Activated B cell treated with CpG ODN at 0.5 μM for 24 hours (primary cell): Measurements from ENCODE around the gene GOLGA8R. TPM values are rescaled to one million over a fixed set of nuclear protein-coding genes. Genes with fewer than 3 reads are reported as not detected.
"Not testable (repeated sequence)": the region's sequence is repeated elsewhere in the genome, so short reads cannot be mapped to it uniquely, and the experiment has no call there.

ENCODE experiments used
- ATAC-seq: fragments of 200-7000 bp; cut with Tn5 transposase; one replicate; pipeline ENCODE4 v1.10.0; 2021; ENCODE audit warnings: low read depth, mild to moderate bottlenecking, moderate library complexity
- CTCF ChIA-PET: fragments of 350-600 bp; sonication (Branson Sonifier 250); formaldehyde crosslinking; loops from one replicate; lab custom pipeline; 2021; ENCODE audit warnings: antibody characterized with exemption; lab: Charles Lee
- POLR2A ChIA-PET: fragments of 350-600 bp; sonication (Branson Sonifier 250); formaldehyde crosslinking; loops from one replicate; lab custom pipeline; 2021; ENCODE audit warnings: antibody characterized with exemption; lab: Charles Lee
- DNase-seq: peaks from one replicate; pipeline ENCODE4 v3.0.0; 2022
- H3K27ac Mint-ChIP-seq: one replicate; pipeline ENCODE4 v1.8.0; 2020; ENCODE audit warnings: mixed read lengths
- H3K27me3 Mint-ChIP-seq: one replicate; pipeline ENCODE4 v1.8.0; 2021; ENCODE audit warnings: mixed read lengths
- H3K36me3 Mint-ChIP-seq: one replicate; pipeline ENCODE4 v1.8.0; 2021; ENCODE audit warnings: low read depth, mixed read lengths
- H3K4me1 Mint-ChIP-seq: one replicate; pipeline ENCODE4 v1.8.0; 2021; ENCODE audit warnings: mixed read lengths
- H3K4me3 Mint-ChIP-seq: one replicate; pipeline ENCODE4 v1.8.0; 2020; ENCODE audit warnings: mild to moderate bottlenecking, mixed read lengths
- H3K9me3 Mint-ChIP-seq: one replicate; pipeline ENCODE4 v1.8.0; 2020; ENCODE audit warnings: mixed read lengths
- intact Hi-C: fragments of 100-400 bp; cut with micrococcal nuclease; formaldehyde crosslinking; loops from one replicate; pipeline ENCODE4 v1.15.1; 2024
- total RNA-seq: library from RNA; stranded (reverse); gene quantifications from 2 replicates; pipeline ENCODE4 v1.2.3, GENCODE V29; 2022

The GOLGA8R gene
- total RNA-seq, 1 donor from 2014 or later: 2.3 TPM

DNA sequence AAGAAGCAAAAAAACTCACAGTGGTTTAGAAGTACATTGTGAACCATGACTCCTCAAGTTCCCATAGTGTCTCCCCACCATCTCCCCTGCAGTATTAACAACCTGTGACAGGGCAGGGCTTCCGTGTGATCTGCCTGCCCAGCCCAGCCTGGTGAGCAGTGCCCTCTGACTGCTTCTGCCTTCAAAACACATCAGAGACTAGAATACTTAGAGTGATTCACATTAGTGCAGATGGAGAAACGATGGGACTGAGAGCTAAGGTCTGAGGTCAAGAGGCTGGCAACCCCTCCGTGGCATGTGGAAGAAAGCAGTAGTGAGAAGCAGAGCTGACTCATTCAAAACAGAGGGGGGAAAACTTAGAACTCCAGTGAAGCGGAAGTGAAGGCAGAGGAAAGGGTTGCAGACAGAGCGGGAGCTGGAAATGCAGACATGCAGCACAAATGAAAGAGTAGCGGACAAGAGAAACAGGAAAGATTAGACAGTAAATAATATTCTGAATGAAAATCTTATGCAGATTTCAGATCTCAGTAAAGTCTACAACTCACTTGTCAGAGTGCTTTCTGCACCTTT lies 27.7 kb downstream of the GOLGA8R start:
- ATAC-seq, H3K9me3 Mint-ChIP-seq, H3K36me3 Mint-ChIP-seq, H3K27me3 Mint-ChIP-seq, H3K4me3 Mint-ChIP-seq, H3K27ac Mint-ChIP-seq, DNase-seq, POLR2A ChIA-PET, CTCF ChIA-PET, intact Hi-C loops, H3K4me1 Mint-ChIP-seq: not testable (repeated sequence)

DNA sequence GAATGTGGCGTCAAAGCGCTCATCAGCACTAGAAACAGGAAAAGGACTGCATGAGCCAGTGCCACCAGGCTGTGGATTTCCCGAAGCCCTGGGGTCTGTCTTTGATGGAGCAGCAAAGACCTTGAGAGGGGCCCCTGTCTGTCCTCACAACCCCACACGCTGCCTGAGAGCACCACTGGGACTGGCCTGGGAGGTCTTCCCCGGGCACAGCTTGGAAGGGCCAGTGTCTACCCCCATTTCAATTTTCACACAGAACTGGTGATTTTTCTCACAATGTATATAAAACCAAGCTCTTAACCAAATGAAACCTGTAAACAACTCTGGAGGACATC lies 37.0 kb downstream of the GOLGA8R start:
- POLR2A ChIA-PET, H3K27ac Mint-ChIP-seq, H3K36me3 Mint-ChIP-seq, ATAC-seq, DNase-seq, H3K27me3 Mint-ChIP-seq, H3K9me3 Mint-ChIP-seq, CTCF ChIA-PET, intact Hi-C loops, H3K4me1 Mint-ChIP-seq, H3K4me3 Mint-ChIP-seq: not testable (repeated sequence)

DNA sequence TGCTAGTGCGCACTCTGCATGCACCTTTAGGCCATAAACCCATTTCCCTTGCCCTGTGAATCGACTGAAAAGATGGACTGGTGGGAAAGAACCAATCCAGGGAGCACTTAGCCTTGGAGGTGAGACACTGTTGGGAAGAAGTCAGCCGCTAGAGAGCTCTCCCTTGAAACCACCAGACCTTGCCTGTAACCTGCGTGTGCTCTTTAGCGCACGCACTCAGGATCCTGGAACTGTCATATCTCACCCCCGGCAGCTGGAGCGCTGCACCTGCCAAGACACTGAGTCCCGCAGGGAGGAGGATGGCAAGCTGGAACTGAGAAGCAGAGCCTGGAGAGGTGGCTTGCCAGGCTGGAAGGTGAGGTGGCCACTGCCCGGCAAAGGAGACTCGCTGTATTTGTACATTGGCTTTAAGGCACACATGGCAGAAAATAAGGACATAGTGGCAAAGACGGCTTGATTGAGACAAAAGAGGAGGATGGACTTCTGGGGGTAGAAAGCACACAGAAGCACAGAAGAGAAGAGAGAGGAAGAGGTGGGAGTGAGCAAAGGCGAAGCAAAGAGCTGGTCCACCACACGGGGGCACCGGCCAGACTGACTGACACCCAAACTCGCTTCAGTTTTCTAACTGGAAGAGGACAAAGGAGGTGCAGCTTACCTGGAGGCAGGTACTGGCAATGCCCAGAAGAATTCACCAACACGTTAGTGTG lies 37.5 kb downstream of the GOLGA8R start:
- CTCF ChIA-PET, H3K4me1 Mint-ChIP-seq, H3K4me3 Mint-ChIP-seq, H3K36me3 Mint-ChIP-seq, POLR2A ChIA-PET, H3K27ac Mint-ChIP-seq, H3K9me3 Mint-ChIP-seq, intact Hi-C loops, ATAC-seq, DNase-seq, H3K27me3 Mint-ChIP-seq: not testable (repeated sequence)

DNA sequence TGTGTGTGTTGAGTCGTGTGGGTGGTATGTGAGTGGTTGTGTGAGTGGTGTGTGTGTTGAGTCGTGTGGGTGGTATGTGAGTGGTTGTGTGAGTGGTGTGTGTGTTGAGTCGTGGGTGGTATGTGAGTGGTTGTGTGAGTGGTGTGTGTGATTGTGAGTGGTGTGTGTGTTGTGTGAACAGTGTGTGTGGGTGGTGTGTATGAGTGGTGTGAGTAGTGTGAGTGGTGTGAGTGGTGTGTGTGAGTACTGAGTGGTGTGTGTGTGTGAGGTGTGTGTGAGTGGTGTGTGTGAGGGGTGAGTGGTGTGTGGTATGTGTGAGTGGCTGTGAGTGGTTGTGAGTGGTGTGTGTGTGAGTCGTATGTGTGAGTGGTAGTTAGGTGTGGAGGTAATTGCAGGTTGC lies 38.2 kb downstream of the GOLGA8R start:
- DNase-seq, H3K4me1 Mint-ChIP-seq, intact Hi-C loops, CTCF ChIA-PET, H3K9me3 Mint-ChIP-seq, H3K4me3 Mint-ChIP-seq, POLR2A ChIA-PET, H3K27ac Mint-ChIP-seq, ATAC-seq, H3K36me3 Mint-ChIP-seq, H3K27me3 Mint-ChIP-seq: not testable (repeated sequence)

DNA sequence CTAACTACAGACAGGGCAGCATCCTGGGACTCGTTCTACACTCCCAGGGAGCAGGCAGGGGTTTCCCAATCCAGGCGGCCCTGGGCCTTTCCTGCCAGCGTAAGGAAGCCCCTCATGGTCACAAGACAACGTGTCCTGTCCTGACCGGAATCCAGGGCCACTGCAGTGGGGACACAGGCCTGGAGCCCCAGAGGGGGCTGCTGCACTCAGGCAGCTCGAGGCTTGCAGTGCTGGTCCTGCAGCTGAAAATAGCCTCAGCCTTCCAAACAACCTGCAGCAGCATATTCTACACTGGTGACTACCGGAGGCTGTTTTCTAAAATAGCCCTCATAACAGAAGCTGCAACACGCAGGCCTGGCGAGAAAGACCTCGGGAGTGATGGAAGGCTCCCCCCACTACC lies 39.2 kb downstream of the GOLGA8R start:
- H3K27me3 Mint-ChIP-seq: not testable (repeated sequence)

DNA sequence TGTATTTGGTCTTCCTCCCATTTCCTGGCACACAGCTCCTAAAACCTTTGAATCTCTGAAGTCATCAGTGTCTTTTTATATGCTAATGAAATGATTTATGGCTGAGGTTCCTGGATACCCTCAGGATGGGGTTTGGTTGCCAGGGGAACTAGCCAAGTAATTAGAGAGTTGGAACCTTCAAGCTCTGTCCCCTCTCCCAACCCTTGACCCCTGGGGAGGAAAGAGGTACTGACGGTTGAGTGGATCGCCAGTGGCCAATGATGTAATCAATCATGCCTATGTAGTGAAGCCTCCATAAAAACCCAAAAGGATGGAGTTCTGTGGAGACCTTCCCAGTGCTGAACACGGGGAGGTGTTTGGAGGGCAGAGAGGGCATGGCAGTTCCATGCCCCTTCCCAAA lies 45.8 kb downstream of the GOLGA8R start:
- H3K4me1 Mint-ChIP-seq, intact Hi-C loops, POLR2A ChIA-PET, CTCF ChIA-PET, H3K36me3 Mint-ChIP-seq, H3K9me3 Mint-ChIP-seq, H3K27me3 Mint-ChIP-seq, DNase-seq, H3K4me3 Mint-ChIP-seq, ATAC-seq, H3K27ac Mint-ChIP-seq: not testable (repeated sequence)

More for the DNA sequence above, 39.2 kb downstream of the GOLGA8R start:
- H3K4me1 Mint-ChIP-seq, H3K9me3 Mint-ChIP-seq, DNase-seq, H3K27ac Mint-ChIP-seq, CTCF ChIA-PET, H3K36me3 Mint-ChIP-seq, POLR2A ChIA-PET, ATAC-seq, H3K4me3 Mint-ChIP-seq, intact Hi-C loops: not testable (repeated sequence)

DNA sequence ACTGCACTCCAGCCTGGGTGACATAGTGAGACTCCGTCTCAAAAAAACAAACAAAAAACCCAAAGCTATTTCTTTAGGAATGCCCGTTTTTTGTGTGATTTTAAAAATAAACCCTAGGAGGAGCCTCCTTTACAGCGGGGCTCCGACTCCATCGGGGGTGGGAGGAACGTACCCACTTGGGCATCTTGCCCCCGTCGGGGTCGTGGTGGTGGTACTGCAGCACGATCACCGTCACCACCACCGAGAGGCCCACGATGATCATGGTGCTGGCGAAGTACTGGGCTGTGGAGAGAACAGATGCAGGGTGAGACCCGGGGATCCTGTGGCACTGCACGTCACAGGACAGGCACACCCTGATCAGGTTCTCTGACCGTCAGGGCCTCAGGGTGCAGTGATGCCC lies 46.8 kb downstream of the GOLGA8R start:
- DNase-seq, intact Hi-C loops, H3K4me1 Mint-ChIP-seq, CTCF ChIA-PET, H3K27ac Mint-ChIP-seq, ATAC-seq, POLR2A ChIA-PET, H3K4me3 Mint-ChIP-seq, H3K27me3 Mint-ChIP-seq, H3K36me3 Mint-ChIP-seq, H3K9me3 Mint-ChIP-seq: not testable (repeated sequence)

DNA sequence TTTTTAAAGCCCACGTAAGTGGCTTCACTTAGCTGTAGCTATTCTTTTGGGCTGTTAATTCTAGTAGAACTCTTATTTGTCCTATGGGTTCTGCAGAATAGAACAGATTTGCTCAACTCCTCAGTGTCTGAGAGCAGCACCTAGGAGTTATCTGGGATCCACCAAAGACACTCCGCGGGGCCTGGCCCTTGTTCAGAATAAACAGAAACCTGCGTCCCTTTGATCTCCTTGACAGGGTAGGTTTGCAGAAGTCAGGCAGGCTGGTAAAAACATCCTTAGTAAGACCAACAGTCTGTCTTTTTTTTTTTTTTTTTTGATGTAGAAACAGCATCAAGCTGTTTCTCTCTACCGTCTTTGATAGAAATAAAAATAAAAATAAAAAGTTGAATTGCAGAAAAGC lies 52.7 kb downstream of the GOLGA8R start:
- H3K4me3 Mint-ChIP-seq, POLR2A ChIA-PET, intact Hi-C loops, H3K27ac Mint-ChIP-seq, H3K27me3 Mint-ChIP-seq, ATAC-seq, CTCF ChIA-PET, H3K9me3 Mint-ChIP-seq, DNase-seq, H3K36me3 Mint-ChIP-seq, H3K4me1 Mint-ChIP-seq: not testable (repeated sequence)

DNA sequence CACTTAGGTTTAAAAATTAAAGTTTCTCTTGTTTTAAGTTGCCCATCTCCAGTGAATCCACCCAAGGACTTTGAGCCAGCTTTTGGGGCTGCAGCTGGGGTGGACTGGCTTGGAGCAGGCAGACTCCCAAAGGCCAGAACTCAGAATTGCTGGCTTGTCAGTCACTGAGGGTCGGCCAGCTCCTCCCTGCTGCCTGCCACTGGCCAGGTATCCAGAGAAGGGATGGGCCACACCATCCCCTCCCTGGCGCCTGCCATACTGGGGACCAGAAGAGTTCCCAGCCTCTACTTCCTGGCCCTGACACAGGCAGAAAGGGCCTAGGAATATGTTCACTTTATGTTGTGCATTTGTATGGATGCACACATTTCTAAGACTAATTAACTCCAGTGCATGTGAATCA lies 53.1 kb downstream of the GOLGA8R start:
- H3K36me3 Mint-ChIP-seq, H3K4me3 Mint-ChIP-seq, H3K27me3 Mint-ChIP-seq, H3K9me3 Mint-ChIP-seq, H3K4me1 Mint-ChIP-seq, H3K27ac Mint-ChIP-seq, DNase-seq, intact Hi-C loops, CTCF ChIA-PET, POLR2A ChIA-PET, ATAC-seq: not testable (repeated sequence)

DNA sequence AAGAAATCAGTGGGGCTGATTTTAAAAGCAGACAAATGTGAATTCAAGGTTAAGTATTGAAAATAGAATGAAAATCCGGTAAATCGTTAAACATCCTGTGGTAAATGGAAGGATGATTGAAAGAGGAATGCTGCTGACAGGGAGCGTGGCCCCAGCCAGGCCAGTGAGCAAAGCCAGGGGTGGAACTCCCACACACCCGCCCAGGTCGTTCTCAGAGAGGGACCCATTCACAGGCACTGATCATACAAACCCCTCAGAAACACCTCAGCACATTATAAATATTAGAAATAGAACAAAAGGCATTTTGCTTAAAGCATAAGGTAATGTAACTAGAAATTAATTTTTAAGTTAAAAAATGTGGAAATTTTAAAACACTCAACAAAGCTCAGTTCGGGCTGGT lies 59.0 kb downstream of the GOLGA8R start:
- H3K27me3 Mint-ChIP-seq, DNase-seq, H3K4me1 Mint-ChIP-seq, H3K4me3 Mint-ChIP-seq, ATAC-seq, H3K36me3 Mint-ChIP-seq, POLR2A ChIA-PET, H3K27ac Mint-ChIP-seq, H3K9me3 Mint-ChIP-seq, CTCF ChIA-PET, intact Hi-C loops: not testable (repeated sequence)
